HK-2 (cell line): ENCODE measurements around the gene RILPL2.
"Not testable (repeated sequence)": the region's sequence is repeated elsewhere in the genome, so short reads cannot be mapped to it uniquely, and the experiment has no call there.

Experiments
- DNase-seq: peaks from one replicate; pipeline ENCODE4 v3.0.0-alpha.2; 2018; ENCODE audit not compliant: unreplicated experiment

RILPL2 gene, protein sequence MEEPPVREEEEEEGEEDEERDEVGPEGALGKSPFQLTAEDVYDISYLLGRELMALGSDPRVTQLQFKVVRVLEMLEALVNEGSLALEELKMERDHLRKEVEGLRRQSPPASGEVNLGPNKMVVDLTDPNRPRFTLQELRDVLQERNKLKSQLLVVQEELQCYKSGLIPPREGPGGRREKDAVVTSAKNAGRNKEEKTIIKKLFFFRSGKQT

DNA sequence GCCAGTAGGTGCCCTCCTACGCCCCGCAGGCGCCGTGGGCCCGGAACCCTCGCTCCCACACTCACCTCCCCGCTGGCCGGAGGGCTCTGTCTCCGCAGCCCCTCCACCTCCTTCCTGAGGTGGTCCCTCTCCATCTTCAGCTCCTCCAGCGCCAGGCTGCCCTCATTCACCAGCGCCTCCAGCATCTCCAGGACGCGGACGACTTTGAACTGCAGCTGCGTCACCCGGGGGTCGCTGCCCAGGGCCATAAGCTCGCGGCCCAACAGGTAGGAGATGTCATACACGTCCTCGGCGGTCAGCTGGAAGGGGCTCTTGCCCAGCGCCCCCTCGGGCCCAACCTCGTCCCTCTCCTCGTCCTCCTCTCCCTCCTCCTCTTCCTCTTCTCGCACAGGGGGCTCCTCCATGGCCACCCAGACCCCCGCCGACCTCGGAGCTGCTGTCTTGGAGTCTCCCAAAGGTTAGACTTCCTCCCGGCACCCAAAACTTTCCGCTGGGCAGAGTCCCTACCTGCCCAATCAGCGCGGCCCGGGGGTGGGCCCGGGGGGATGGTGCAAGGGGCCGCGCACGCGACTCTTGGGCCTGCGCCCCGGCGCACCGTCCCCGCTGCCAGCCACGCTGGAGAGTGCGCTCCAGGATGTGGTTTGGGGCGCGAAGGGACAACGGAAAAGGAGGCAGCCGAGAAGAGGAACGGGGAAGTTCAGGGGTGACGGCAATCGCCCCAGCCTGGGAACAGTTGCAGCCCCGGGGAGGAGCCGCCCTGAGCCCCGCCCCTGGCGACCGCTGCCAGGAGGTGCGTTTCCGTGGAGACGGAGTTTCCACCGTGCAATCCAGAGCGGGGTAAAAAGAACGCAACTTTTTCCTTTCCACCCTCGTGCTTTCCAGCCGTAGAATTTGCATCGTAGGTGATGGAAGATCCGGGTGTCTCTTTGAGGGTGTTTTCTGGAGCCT lies at the start of gene RILPL2:
Gene RILPL2, minus strand, starts transcription at position 668 of the 948 bp plus-strand sequence. Its CDS starts 264 bp downstream, at position 404.
- peak; percentile 81 for DNase-seq

DNA sequence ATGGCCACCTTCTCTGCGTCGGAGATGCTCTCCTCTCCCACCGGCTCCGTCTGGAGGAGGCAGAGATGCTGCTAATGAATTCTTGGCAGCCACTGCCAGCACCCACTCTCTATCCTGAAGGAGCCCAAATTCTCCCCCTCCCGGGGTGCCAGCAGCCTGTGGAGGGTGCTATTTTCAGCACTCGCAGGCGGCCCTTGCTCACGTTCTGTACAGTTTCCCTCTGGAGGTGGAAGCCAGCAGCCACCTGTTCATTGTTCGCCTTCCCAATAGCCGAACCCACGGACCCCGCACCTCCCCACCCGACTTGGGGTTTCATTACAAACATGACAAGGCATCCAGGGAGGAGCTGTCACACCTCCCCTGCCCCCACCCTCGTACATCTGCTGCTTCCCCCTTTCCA lies 49.3 kb upstream of the RILPL2 start:
- no peak for DNase-seq

DNA sequence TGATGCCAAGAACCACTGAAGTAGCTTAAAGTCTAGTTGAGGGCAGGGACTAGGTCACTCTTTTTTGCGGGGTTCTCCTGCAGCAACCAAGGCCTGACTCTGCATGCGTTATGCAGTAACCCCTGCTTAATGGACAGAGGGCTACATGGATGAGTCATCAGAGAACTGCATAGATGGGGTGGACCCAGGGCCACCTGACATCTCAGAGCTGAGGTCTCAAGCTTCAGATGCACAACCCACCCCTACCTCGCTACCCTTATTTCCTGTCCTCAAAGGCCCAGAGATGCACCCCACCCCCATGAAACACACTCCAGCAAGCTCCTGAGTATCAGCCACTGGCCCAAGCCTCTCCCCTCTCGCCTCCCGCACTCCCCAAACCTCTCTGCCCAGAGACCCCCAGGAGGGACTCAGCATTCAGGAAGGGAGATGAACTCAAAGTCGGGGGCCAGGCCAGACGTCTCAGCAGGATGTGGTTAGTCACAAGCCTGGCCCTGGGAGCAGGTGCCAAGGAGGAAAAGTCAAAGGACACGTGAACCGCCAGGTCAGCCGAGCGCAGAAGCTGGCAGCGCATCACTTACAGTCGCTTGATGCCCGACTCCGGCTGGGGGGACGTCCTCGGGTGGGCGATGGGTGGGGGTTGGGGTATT lies 47.2 kb upstream of the RILPL2 start:
- DNase-seq, result no peak

DNA sequence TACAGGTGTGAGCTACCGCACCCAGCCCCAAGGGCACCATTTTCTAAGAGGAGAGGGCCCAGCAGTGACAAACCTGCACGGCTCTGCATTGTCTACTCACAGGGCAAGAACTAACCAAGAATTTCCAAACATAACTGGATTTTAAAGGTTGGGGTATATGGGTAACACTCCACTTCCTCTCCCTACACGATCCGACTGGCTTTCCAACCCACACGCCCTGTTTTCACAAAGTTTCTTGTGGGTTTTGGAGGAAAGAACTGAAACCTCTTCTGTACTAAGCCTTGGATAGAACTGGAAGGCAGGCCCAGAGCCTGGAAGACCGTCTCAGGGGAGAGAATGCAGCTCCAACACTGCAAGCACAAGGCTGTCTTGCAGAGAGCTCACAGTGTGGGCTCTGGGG lies 46.4 kb upstream of the RILPL2 start:
- DNase-seq, result no peak

DNA sequence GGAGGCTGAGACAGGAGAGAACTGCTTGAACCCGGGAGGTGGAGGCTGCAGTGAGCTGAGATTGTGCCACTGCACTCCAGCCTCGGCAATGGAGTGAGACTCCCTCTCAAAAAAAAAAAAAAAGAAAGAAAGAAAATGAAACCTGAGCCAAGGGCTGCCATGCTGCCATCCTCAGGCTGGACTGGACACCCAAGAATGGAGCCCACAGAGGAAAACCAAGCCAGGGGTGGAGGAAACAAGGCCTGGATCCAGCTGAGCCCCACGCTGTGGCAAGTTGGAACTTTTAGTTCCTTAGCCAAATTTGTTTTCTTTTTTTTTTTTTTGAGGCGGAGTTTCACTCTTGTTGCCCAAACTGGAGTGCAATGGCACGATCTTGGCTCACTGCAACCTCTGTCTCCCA lies 44.8 kb upstream of the RILPL2 start:
- not testable (repeated sequence) for DNase-seq

DNA sequence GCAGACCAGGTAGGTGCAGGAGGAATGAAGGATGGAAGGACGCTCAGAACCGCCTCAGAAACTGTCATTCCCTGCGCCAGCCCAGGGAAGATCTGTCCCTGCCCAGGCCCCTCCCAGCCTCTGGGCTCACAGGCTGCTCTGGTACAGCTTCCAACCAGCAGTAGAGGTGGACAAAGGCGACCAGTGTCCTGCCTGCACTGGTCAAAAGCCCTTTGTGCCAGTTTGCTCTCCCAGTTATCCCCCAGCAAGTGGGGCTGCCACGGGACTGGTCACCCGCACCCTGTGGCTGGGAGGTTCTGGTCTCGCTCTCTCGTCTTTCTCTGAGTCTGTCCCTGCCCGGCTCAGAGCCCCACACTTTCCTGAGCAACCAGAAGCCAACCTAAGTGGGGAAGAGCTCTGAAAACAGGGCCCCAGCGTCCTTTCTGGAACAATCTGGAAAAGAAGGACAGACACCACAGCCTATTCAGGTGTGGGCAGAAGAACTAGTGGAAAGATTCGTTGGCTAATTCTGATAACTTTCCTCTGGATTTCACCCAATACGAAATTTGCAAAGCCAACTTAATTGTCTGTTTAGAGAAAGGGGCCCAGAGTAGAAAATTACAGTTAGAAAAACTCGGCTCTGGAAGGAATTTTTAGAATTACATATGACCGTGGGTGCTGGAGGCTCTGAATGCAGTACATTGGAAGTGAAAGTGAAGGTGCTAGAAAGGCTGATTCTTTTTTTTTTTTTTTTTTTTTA lies 43.1 kb upstream of the RILPL2 start:
- DNase-seq, result no peak

DNA sequence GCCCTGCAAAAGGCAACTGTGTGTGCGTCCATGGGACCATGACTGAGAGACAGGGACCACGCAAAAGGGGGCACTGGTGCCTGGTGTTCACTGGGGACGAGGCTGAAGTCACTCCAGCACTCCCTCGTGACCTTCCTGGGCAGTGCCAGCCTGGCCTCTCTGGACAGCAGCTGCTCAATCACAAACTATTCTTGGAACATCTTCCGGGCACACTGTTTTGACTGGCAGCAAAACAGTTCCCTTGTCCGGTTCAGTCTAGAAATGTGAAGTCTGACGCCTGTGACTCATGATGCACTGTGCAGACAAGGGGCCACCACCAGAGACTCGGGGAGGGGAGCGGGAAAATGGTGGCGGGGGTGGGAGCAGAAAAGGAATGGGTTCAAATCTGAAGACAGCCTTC lies 42.3 kb upstream of the RILPL2 start:
- no peak for DNase-seq

DNA sequence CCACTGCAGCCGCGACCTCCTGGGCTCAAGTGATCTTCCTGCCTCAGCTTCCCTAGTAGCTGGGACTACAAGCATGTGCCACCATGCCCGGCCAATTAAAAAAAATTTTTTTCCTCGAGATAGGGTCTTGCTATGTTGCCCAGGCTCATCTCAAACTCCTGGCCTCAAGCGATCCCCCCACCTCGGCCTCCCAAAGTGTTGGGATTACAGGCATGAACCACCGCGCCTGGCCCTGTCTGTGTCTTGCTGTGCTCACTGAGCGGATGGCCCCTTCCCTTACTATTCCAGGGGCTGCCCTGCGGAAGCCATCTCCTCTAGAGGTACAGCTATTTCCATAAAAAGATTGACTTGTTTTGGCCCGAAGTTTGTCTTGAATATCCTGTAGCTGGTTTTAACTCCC lies 41.6 kb upstream of the RILPL2 start:
- no peak for DNase-seq

DNA sequence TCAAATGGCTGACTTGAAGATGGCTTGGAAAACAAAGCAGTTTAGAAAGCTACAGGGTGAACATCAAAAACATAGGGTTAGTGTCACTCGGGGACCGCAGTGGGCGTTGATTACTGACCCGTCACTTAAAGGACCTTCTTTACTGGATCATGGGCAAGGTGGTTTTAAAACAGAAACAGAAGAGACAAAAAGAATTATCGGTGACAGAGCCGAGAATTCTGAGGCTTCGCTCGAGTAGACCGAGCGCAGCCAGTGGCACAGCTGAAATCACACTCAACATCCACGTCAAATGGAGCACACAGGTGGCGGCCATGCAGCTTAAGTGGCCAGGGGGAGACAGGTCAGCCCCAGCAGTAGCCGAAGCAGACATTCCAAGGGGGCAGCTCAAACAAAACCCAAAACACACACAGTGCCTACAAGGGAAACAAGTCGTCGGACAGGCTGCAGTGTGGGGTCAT lies 38.8 kb upstream of the RILPL2 start:
- no peak for DNase-seq

DNA sequence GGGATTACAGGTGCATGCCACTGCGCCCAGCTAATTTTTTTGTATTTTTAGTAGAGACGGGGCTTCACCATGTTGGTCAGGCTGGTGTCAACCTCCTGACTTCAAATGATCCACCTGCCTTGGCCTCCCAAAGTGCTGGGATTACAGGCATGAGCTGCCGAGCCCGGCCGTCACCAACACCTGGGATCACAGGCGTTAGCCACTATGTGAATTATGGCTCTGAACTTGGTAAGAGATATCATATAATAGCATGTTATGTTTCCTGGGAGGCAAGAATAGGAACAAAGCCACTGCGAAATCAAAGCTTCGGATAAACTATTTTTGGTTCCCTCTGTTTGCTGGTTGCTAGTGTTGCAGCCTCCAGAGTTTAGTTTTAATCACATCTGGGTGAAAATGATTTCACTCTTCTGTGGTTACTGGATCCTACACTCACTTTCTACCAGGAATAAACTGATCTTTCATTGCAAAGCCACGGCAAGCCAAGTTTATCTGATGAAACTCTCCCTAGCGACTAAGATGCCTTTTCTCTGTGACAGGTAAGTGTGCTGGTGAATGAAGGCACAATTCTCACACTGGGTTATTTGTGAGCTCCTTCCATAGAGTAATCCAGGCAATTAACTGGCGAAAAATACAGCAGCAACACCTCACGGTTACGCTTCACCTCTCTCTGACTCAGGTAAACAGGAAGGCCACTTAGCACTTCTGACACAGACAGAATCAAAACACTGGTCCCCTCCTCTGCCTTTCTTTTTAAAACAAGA lies 38.2 kb upstream of the RILPL2 start:
- DNase-seq, result no peak

DNA sequence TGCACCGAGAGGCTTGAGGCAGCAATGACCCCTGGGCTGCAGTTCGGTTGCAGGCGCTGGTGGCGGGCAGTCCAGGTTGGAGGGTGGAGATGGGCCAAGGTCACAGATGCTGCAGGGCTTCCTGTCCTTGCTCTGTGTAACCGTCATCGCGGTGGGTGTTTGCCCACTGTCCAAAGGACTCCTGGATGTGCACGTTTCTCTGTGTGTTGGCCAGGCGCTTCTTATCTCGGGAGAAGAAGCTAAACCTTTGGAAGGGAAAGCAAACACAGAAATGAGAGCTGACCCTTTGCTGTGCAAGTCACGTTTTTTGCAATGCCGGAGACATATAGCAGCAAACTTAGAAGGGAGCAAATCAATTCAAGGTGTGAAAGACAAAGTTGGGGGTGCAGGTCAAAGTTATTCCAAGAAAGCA lies 36.0 kb upstream of the RILPL2 start:
- no peak for DNase-seq

DNA sequence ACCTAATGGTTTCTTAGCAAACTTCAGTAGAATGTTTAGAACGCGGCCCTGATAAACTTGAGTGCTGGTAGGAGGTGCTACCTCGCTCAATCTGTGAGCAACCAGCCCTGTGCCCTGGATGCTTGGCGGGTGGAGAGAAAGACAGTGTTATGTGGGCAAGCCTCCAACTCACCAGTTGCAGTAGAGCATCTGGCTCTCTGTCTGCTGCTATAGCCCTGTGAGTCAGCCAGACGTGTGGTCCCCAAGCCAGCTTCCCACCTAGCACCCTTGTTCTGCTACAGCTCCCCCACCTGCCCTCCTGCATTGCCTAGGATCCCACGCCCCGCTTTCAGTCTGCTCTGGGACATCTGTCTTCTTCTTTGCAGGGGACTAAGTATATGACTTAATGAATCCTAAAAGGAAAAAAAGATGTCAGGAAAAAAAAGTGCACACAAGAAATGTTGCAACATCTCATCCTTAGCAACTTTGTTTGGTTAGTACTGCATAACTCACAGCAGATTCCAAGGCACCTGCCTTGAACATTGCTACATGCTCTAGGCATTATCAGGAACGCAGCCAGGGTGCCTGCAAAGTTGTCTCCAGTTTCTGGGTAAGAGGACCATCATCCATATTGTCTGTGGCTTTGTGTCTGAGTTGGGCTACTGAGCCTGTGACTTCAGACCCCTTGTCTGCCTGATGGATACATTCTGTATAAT lies 35.0 kb upstream of the RILPL2 start:
- no peak for DNase-seq

DNA sequence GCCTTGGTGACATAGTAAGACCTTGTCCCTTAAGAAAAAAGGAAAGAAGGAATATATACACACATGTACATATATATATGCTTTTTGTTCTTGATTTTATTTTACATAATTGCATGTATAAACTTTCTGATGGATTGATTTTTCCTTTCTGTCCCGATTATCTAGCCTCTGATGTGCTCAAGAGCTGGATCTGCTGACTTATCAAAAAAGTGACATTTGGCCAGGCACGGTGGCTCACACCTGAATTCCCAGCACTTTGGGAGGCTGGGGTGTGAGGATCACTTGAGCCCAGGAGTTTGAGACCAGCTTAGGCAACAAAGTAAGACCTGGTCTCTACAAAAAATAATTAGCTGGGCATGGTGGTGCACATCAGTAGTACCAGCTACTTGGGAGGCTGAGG lies 33.5 kb upstream of the RILPL2 start:
- DNase-seq, result no peak

DNA sequence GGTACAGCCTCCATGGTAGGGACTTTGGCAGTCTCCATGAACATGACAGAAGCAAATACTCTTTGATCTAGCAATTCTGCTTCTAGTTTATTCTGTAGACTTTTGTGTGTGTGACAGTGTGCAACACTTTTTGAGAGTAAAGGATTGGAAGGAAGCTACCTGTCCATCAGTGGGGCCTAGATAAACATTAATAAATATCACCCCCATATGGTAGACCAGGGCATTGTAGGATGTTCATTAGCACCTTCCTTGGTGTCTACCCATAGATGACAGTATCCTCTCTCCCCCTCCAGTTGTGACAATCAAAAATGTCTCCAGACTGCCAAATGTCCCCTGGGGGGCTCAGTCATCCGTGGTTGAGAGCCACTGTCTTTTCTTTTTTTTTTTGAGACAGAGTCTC lies 32.3 kb upstream of the RILPL2 start:
- no peak for DNase-seq

DNA sequence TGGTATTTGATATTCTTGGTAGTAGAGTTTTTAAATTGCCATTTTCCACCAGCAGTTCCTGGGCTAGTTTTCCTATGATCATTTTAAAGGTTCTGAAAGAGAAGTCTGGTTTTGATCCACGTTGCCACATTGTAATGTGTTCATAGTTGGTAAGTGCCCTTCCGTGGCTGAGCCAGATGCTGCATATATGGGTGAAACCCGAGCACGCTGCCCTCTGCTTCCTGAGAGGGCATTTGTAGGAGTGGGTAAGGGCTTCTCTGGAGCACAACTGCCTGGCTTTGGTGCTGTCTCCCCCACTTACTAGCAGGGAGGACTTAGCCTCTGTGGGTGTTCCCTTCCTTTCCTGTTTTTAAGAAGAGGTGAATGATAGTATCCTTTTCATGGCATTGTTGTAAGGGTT lies 28.6 kb upstream of the RILPL2 start:
- DNase-seq, result no peak

DNA sequence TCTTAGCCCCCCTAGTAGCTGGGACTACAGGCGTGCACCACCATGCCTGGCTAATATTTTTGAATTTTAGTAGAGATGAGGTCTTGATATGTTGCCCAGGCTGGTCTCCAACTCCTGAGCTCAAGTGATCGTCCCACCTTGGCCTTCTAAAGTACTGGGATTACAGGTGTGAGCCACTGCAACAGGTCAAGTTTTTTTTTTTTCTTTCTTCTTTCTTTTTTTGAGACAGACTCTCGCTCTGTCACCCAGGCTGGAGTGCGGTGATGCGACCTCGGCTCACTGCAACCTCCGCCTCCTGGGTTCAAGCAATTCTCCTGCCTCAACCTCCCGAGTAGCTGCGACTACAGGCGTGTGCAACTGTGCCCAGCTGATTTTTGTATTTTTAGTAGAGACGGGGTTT lies 26.7 kb upstream of the RILPL2 start:
- DNase-seq, result not testable (repeated sequence)

DNA sequence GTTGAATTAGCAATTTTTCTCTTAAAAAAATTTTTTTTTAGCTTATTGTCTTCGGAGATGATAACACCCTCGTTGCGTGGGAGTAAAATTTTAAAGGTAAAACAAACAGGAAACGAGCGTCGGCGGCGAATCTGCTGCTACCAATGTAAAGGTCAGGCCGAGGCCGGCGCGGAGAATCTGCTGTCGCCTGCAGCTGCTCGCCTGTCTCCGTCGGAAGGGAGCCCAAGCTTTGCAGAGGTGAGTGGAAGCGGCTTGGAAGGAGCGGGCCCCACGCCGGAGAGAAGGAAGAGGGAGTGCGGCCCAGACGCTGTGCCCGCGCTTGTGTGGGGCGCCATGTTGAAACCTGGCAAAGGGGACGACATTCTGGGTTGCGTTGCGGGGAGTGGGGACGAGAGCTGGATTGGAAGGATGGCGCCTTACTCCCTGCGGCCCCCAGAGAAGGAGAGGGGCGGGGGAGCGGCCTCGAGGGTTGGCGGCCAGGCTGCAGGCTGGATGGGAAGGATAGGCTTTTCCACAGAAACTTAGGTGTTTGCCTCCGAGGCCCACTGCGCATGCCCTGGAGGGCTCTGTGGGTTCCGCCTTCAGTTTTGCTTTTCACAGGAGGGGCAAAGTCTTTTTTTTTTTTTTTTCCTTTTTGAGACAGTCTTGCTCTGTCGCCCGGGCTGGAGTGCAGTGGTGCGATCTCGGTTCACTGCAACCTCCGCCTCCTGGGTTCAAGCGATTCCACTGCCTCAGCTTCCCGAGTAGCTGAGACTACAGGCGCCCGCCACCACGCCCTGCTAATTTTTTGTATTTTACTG lies 21.7 kb upstream of the RILPL2 start, which contains the start of gene SNRNP35:
Gene SNRNP35, plus strand, starts transcription at position 160 of the 800 bp plus-strand sequence. CDS start 7,402 bp downstream, outside the sequence.
- DNase-seq, result peak; percentile 83

DNA sequence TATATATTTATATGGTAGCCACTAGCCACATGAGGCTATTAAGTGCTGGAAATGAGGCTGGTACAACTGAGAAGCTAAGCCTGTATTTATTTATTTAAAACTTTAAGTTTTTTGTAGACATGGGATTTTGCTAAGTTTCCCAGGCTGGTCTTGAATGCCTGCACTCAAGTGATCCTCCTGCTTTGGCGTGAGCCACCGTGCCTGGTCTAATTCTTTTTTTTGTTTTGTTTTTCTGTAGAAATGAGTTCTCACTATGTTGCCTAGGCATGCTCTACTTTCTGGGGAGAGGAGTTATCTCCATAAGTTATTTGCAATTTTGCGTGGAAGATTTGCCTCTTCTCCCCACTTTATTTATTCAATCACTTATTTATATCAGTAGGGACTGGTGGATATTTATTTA lies 16.7 kb upstream of the RILPL2 start:
- no peak for DNase-seq

DNA sequence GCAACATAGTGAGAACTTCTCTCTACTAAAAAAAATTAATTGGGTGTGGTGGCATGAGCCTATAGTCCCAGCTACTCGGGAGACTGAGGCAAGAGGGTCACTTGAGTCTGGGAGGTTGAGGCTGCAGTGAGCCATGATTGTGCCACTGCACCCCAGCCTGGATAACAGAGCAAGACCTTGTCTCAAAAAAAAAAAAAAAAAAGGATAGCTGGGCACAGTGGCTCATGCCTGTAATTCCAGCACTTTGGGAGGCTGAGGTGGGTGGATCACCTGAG lies 15.7 kb upstream of the RILPL2 start:
- not testable (repeated sequence) for DNase-seq

DNA sequence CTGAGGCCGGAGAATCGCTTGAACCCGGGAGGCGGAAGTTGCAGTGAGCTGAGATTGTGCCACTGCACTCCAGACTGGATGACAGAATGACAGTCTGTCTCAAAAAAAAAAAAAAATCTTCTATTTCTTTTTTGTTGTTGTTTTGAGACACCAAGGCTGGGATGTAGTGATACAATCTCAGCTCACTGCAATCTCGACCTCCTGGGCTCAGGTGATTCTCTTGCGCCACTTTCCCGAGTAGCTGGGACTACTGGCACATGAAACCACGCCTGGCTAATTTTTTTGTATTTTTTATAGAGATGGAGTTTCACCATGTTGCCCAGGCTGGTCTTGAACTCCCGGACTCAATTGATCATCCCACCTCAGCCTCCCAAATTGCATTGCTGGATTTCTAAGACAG lies 14.2 kb upstream of the RILPL2 start:
- no peak for DNase-seq
